Common myeloid progenitor, CD34-positive (primary cell): ENCODE data around the gene TNIK.

Source experiments
- CTCF ChIA-PET: fragments of 350-600 bp; sonication (Branson Sonifier 250); formaldehyde crosslinking; loops from one replicate; lab custom pipeline; 2021; ENCODE audit warnings: antibody characterized with exemption; lab: Charles Lee
- POLR2A ChIA-PET: fragments of 350-600 bp; sonication (Branson Sonifier 250); formaldehyde crosslinking; loops from one replicate; lab custom pipeline; 2021; ENCODE audit warnings: antibody characterized with exemption; lab: Charles Lee
- DNase-seq, 3 donors: peaks; one replicate each; pipeline versions ENCODE4 v3.0.0 to v3.0.0-alpha.2; 2013
- H3K27ac ChIP-seq, 2 experiments: 1 replicate in 1 of 2; 2 replicates in 1 of 2; pipeline ENCODE4 v1.7.0; 2013; ENCODE audit warnings: inconsistent platforms in 2 of 2, low read length in 2 of 2, mild to moderate bottlenecking in 2 of 2, low read depth in 1 of 2, moderate library complexity in 1 of 2; ENCODE audit not compliant: severe bottlenecking in 2 of 2, insufficient read depth in 1 of 2, poor library complexity in 1 of 2
- H3K27me3 ChIP-seq, 5 experiments: replicated peaks in 2 of 5; 1 replicate in 3 of 5; 2 replicates in 2 of 5; pipeline versions ENCODE4 v1.6.1 to v1.7.0; 2013; ENCODE audit warnings: low read length in 4 of 5, mild to moderate bottlenecking in 2 of 5, moderate library complexity in 2 of 5, inconsistent platforms in 1 of 5; ENCODE audit not compliant: insufficient read depth in 5 of 5, control insufficient read depth in 4 of 5
- H3K36me3 ChIP-seq, 4 experiments: 1 replicate in 2 of 4; 2 replicates in 2 of 4; pipeline versions ENCODE4 v1.6.1 to v1.7.0; 2013; ENCODE audit warnings: low read length in 3 of 4, control low read depth in 1 of 4, mild to moderate bottlenecking in 1 of 4; ENCODE audit not compliant: control insufficient read depth in 4 of 4, insufficient read depth in 4 of 4
- H3K4me1 ChIP-seq, 4 experiments: 1 replicate in 3 of 4; 2 replicates in 1 of 4; pipeline versions ENCODE4 v1.6.1 to v1.7.1; 2013; ENCODE audit warnings: low read length in 3 of 4, mild to moderate bottlenecking in 3 of 4, control low read depth in 1 of 4, inconsistent platforms in 1 of 4, moderate library complexity in 1 of 4; ENCODE audit not compliant: control insufficient read depth in 4 of 4, insufficient read depth in 4 of 4; ENCODE audit errors: control extremely low read depth in 1 of 4
- H3K4me3 ChIP-seq, 7 experiments: 1 replicate in 4 of 7; 2 replicates in 3 of 7; pipeline versions ENCODE4 v1.5.1 to v1.7.0; 2013; ENCODE audit warnings: mild to moderate bottlenecking in 7 of 7, low read length in 6 of 7, moderate library complexity in 6 of 7, inconsistent platforms in 2 of 7, low read depth in 2 of 7, control low read depth in 1 of 7; ENCODE audit not compliant: insufficient read depth in 4 of 7, control insufficient read depth in 1 of 7; ENCODE audit errors: extremely low read depth in 1 of 7
- H3K9me3 ChIP-seq, 5 experiments: 1 replicate in 4 of 5; 2 replicates in 1 of 5; pipeline versions ENCODE4 v1.6.1 to v1.7.1; 2013; ENCODE audit warnings: low read length in 4 of 5, mild to moderate bottlenecking in 2 of 5, inconsistent platforms in 1 of 5, low read depth in 1 of 5, moderate library complexity in 1 of 5; ENCODE audit not compliant: control insufficient read depth in 4 of 5, insufficient read depth in 2 of 5; ENCODE audit errors: control extremely low read depth in 1 of 5
- WGBS: methylation state at CpG from one replicate; pipeline ENCODE4 v1.1.5; 2013; ENCODE audit not compliant: insufficient coverage; 5-methylcytosine and 5-hydroxymethylcytosine counted together

The TNIK gene

DNA sequence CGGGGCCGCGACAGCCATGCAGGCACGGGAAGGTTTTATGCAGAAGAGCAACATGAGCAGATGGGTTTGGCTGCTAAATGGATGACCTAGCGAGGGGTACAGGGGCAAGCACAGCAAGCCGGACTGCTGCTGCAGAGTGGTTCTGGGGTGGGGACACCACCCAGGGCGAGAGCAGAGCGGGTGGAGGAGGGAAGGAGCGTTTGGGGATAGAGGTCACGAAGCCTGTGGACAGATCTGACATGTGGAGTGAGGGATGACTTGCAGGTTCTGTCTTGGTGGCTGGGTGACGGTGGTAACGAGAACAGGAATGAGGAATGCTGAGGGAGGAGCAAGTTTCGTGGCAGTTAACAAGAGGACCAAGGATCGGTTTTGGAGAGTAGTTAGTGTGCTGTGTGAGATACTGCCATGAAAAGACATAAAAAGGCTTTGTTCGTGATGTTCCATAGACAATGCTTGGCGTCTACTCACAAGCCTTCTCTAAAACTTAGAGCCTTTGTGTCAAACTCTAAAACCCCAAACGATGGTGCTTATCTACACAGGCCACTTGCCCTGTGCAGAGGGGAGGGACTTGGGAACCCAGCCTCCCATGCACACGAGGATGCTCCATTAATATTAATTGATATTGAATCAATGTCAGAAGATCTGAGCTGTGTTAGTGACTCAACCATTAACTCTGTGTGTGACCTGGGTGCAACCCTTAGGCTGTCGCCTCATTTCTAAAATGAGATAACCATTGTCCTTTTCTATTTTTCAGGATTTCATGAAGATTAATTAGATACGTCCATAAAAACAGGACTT lies 301.0 kb downstream of the TNIK start:
- Histone ChIP-seq H3K9me3 (peaks cover 0 to 6% (median 5%) of the 10 kb centered on the region in 5 experiments), H3K4me1 (no peaks in the 10 kb centered on the region), H3K27me3 (no peaks in the 10 kb centered on the region), H3K36me3 (peaks cover 0 to 58% (median 28%) of the 10 kb centered on the region in 4 experiments), H3K4me3 (no peak overlapping the region), H3K27ac (no peak overlapping the region)
- ChIA-PET POLR2A (no interaction called here), CTCF (no interaction called here)
- peak in 1 of 3 donors; percentile 14 for DNase-seq
- 90% methylated on average over 15 of the region's 20 CpGs for WGBS

DNA sequence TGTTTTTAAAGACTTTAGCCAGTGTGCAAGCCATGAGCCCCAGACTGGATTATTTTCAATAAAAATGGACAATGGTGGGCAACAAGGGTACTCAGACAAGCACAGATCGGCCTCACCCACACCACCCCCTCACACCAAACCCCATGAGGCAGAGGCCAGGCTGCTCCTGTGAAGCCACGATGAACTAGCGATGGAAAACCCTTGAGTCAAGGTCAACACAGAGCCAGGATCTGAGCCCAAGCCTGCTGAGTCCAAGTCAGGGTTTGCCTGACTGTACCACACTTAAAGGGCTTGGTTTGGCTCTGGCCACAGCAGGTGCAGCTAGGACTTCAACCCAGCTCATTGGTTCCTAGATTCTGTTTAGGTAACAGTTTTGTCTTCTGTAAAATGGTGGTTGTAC lies 302.2 kb downstream of the TNIK start:
- Histone ChIP-seq H3K4me1 (no peaks in the 10 kb centered on the region), H3K27me3 (no peaks in the 10 kb centered on the region), H3K27ac (no peak overlapping the region), H3K36me3 (peaks cover 0 to 51% (median 27%) of the 10 kb centered on the region in 4 experiments), H3K9me3 (peaks cover 0 to 3% (median 3%) of the 10 kb centered on the region in 5 experiments), H3K4me3 (no peak overlapping the region)
- ChIA-PET CTCF (interaction anchor here (0.9 kb wide), 1 partner anchor 32 kb away, joined by 3 read pairs; no protein-coding TSS in a partner anchor), POLR2A (no interaction called here)
- no peak for DNase-seq
- 92% methylated on average over 2 of the region's 3 CpGs for WGBS

DNA sequence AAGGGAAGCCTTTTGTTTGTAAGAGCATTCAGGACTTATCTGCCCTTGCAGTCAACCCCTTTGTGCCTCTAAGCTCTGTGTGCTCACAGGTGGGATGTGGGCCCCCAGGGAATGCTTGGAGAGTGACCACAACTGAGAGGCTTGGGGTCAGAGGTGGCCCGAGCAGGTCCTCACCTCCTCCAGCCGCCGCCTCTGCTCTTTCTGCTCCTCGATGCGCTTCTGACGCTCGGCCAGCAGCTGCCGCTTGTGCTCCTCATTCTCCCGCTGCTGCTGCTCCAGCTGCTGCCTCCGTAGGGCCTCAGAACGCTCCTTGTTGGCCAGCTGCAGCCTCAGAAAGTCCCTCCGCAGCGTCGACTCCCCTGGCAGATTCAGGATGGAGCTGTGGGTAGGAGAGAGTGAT lies 302.9 kb downstream of the TNIK start:
- POLR2A ChIA-PET, result interaction anchor here (0.6 kb wide), 1 partner anchor 264 kb away, joined by 5 read pairs; no protein-coding TSS in a partner anchor
- Histone ChIP-seq H3K9me3 (no peaks in the 10 kb centered on the region), H3K4me3 (no peak overlapping the region), H3K27ac (no peak overlapping the region), H3K27me3 (no peaks in the 10 kb centered on the region), H3K36me3 (peaks cover 0 to 48% (median 25%) of the 10 kb centered on the region in 4 experiments), H3K4me1 (no peaks in the 10 kb centered on the region)
- CTCF ChIA-PET, result no interaction called here
- DNase-seq, result no peak
- WGBS, result 98% methylated on average over 9 of the region's 14 CpGs

DNA sequence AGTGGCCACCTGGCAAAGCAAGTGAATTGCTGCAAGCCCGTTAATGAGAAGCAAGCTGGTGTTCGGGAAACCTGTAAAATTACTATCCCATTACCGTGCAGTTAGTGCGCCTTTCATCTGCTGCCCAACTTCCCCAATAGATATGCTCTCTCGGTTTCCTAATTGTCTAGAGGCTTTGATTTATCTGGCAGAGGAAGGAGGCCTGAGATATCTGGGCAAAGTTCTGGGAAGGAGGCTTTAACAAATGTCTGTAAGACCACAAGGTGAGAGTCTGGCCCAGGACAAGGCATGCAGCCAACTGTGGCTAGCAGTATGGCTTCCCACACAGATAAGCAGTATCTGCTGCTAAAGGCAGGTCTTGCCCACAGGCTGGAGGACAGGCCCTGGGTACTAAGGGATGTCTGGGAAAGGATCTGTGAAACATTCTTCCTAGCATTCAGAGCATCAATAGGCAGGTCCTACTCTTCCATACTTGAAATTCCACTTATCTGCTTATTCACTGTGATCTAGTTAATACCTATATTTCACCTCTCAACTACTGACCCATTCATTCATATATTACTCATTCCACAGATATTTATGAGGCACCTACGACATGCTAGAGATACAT lies 303.7 kb downstream of the TNIK start:
- Histone ChIP-seq H3K4me3 (no peak overlapping the region), H3K36me3 (peaks cover 0 to 51% (median 26%) of the 10 kb centered on the region in 4 experiments), H3K27me3 (no peaks in the 10 kb centered on the region), H3K9me3 (no peaks in the 10 kb centered on the region), H3K4me1 (no peaks in the 10 kb centered on the region), H3K27ac (no peak overlapping the region)
- DNase-seq, result peak in 1 of 3 donors; percentile 18
- 86% methylated on average over 4 of the region's 6 CpGs for WGBS
- CTCF ChIA-PET, result no interaction called here
- POLR2A ChIA-PET, result no interaction called here

DNA sequence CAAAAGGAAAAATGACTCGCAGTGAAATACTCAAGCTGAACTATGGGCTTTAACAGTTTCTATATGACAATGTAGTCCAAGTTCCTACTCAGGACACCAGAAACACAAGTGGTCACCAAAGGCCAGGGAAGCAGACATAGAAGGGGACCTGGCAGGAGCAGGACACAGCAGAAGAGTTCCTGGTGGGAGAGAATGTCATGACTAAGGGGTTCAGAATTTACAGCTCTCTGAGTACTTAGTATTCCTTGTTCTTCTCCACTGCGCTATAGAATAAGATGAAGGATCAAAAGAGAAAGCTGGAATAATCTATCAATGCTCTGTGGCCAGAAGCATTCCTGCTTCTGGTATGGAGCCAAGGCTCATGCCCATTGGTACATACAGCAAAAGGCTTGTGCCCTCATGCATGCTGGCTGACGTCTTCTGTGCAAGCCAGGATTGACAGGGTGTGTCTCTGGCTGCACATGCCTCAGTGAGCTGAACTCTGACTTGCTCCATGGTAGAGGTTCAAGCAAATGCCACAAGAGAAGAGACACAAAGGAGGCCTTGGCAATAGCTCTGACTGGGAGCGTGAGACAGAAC lies 305.0 kb downstream of the TNIK start:
- ChIA-PET POLR2A (no interaction called here), CTCF (no interaction called here)
- Histone ChIP-seq H3K27me3 (no peaks in the 10 kb centered on the region), H3K36me3 (peaks cover 0 to 52% (median 23%) of the 10 kb centered on the region in 4 experiments), H3K9me3 (no peaks in the 10 kb centered on the region), H3K27ac (no peak overlapping the region), H3K4me1 (no peaks in the 10 kb centered on the region), H3K4me3 (no peak overlapping the region)
- DNase-seq, result no peak
- WGBS, result 100% methylated on average over 4 of the region's 4 CpGs

DNA sequence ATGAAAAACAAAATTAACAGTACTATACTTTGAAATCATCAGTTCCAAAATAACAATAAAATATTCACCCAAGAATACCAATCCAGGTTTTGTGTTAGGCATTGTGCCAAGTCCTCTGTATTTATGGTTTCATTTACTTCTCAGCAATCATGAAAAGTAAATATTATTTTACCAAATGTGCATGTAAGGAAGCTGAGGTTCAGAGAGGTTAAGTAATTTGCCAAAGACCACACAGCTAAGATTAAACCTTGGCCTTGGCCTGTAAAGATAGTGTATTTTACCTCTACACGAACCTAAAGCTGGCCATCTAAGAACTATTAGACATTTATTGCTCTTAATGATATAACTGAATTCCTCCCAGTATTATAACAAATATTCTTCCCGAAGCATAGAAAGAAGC lies 309.3 kb downstream of the TNIK start:
- H3K4me1 ChIP-seq, result no peaks in the 10 kb centered on the region
- no peaks in the 10 kb centered on the region for H3K9me3 ChIP-seq
- H3K4me3 ChIP-seq, result no peak overlapping the region
- H3K27ac ChIP-seq, result no peak overlapping the region
- no peak for DNase-seq
- POLR2A ChIA-PET, result no interaction called here
- no CpG with 5 or more reads among the region's 2 CpGs for WGBS
- H3K36me3 ChIP-seq, result peaks cover 0 to 50% (median 5%) of the 10 kb centered on the region in 4 experiments
- CTCF ChIA-PET, result no interaction called here
- no peaks in the 10 kb centered on the region for H3K27me3 ChIP-seq
